Calu3 (cell line): ENCODE results near the gene SCUBE3. TPM values are rescaled to one million over a fixed set of nuclear protein-coding genes. Genes with fewer than 3 reads are reported as not detected.

ENCODE experiments used
- BruUV-seq: library from RNA; stranded (reverse); fragments of 400-500 nt; replicated peaks from 2 replicates; lab custom pipeline; 2021; lab: Mats Ljungman, UMichigan
- CTCF ChIA-PET: fragments of 300-600 bp; sonication (Branson Sonifier 250); formaldehyde crosslinking; loops from one replicate; lab custom pipeline; 2022; ENCODE audit warnings: antibody characterized with exemption; lab: Charles Lee
- DNase-seq: peaks from one replicate; pipeline ENCODE4 v3.0.0; 2022
- H3K27ac Mint-ChIP-seq: one replicate; pipeline ENCODE4 v1.8.0; 2022; ENCODE audit warnings: mixed read lengths; ENCODE audit not compliant: unreplicated experiment
- H3K27me3 Mint-ChIP-seq: one replicate; pipeline ENCODE4 v1.8.0; 2022; ENCODE audit warnings: mixed read lengths; ENCODE audit not compliant: unreplicated experiment
- H3K36me3 Mint-ChIP-seq: one replicate; pipeline ENCODE4 v1.8.0; 2022; ENCODE audit warnings: mild to moderate bottlenecking, moderate library complexity, mixed read lengths; ENCODE audit not compliant: insufficient read depth, unreplicated experiment
- H3K4me1 Mint-ChIP-seq: one replicate; pipeline ENCODE4 v1.8.0; 2022; ENCODE audit warnings: mild to moderate bottlenecking, low read depth, mixed read lengths; ENCODE audit not compliant: unreplicated experiment
- H3K4me3 Mint-ChIP-seq: one replicate; pipeline ENCODE4 v1.8.0; 2022; ENCODE audit warnings: mild to moderate bottlenecking, low read depth, moderate library complexity, mixed read lengths; ENCODE audit not compliant: unreplicated experiment
- H3K9me3 Mint-ChIP-seq: one replicate; pipeline ENCODE4 v1.8.0; 2022; ENCODE audit warnings: low read depth, mixed read lengths; ENCODE audit not compliant: unreplicated experiment
- intact Hi-C: fragments of 100-400 bp; cut with micrococcal nuclease; formaldehyde crosslinking; loops from one replicate; pipeline ENCODE4 v1.10.0; 2022; ENCODE audit not compliant: unreplicated experiment
- total RNA-seq: library from RNA; stranded (reverse); gene quantifications from 2 replicates; pipeline ENCODE4 v1.2.3, GENCODE V29; 2022
- TF ChIP-seq, protein P1 (sequence below): fragments of 200-600 bp; IDR thresholded peaks from one replicate; pipeline ENCODE4 v1.8.0; 2022; ENCODE audit warnings: antibody characterized with exemption; ENCODE audit not compliant: unreplicated experiment

Gene SCUBE3
- total RNA-seq, 1 experiment from 2014 or later = 0.47 TPM

DNA sequence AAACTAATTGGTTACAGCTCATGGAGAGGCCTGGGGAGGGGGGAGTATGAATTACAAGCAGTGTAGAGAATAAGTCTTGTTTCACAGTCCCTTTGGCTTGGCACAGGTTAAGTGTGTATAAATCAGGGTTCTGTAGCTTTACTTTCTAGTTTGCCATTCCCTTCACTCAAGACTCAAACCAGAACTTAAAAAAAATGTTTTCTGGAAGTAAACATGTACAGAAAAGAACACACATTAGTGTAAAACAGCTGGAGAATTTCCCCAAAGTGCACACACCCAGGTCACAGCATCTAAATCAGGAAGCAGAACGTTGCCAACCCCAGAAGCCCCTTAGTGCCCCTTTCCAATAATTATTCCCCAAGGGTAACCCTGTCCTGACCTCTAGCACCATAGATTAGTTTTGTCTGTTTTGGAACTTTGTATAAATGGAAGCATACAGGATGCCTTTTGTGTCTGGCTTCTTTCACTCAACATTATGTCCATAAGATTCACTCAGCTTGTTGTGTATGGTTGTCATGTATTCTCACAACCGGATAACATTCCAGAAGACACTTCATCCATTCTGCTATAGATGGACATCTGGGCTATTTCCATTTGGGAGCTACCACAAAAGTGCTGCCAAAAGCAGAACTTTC, 33.7 kb upstream of the SCUBE3 start:
- H3K27me3 Mint-ChIP-seq = no peaks in the 10 kb centered on the region
- CTCF ChIA-PET = interaction anchor here (0.8 kb wide), 1 partner anchor 14 kb away, joined by 3 read pairs; no protein-coding TSS in a partner anchor
- no peak for DNase-seq
- intact Hi-C loops = no loop called here
- H3K4me1 Mint-ChIP-seq = peaks cover 48% of the 10 kb centered on the region
- H3K36me3 Mint-ChIP-seq = peaks cover 11% of the 10 kb centered on the region
- H3K9me3 Mint-ChIP-seq = no peaks in the 10 kb centered on the region
- H3K4me3 Mint-ChIP-seq = no peak overlapping the region
- H3K27ac Mint-ChIP-seq = no peak overlapping the region
- TF ChIP-seq, protein P1, sequence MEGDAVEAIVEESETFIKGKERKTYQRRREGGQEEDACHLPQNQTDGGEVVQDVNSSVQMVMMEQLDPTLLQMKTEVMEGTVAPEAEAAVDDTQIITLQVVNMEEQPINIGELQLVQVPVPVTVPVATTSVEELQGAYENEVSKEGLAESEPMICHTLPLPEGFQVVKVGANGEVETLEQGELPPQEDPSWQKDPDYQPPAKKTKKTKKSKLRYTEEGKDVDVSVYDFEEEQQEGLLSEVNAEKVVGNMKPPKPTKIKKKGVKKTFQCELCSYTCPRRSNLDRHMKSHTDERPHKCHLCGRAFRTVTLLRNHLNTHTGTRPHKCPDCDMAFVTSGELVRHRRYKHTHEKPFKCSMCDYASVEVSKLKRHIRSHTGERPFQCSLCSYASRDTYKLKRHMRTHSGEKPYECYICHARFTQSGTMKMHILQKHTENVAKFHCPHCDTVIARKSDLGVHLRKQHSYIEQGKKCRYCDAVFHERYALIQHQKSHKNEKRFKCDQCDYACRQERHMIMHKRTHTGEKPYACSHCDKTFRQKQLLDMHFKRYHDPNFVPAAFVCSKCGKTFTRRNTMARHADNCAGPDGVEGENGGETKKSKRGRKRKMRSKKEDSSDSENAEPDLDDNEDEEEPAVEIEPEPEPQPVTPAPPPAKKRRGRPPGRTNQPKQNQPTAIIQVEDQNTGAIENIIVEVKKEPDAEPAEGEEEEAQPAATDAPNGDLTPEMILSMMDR = no peak
- no TSS peak for BruUV-seq

DNA sequence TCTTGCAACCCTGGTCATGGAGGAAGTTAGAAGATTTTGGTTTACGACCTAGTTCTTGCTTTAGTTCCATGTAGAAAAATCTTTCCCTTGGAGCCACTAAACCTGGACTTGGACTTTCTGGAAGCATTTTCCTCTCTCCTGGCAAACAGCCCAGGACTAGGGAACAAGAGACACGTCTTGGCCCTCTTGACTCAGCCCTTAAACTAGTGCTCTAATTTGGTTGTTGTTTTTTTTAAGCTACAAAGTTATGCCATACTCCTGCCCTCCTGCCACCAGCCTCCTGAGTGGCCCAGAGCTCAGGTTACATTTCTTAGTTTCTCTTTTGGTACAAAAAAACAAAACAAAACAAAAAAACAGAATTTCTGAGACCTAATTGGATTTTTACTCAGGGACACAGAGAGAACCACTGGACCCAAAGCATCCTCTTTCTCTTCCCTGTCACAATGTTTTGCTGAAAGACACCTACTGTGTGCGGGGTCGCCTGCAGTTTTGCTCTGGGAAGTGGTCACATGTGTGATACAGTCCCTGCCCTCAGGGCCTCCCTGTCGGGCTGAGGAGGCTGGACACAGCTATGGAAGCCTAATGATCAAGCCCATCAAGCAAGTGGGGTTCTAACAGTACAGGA, 32.3 kb upstream of the SCUBE3 start:
- Mint-ChIP-seq H3K36me3 (peaks cover 11% of the 10 kb centered on the region), H3K9me3 (no peaks in the 10 kb centered on the region), H3K27me3 (no peaks in the 10 kb centered on the region), H3K4me1 (peaks cover 60% of the 10 kb centered on the region), H3K27ac (peak overlapping the region; percentile 23), H3K4me3 (peak overlapping the region; percentile 47)
- intact Hi-C loops = no loop called here
- CTCF ChIA-PET = interaction anchor here (0.7 to 1.6 kb wide), 7 partner anchors 9 to 59 kb away, joined by 3 to 6 read pairs (median 4); no protein-coding TSS in a partner anchor
- TF ChIP-seq, protein P1 = no peak
- no TSS peak for BruUV-seq
- DNase-seq = no peak

DNA sequence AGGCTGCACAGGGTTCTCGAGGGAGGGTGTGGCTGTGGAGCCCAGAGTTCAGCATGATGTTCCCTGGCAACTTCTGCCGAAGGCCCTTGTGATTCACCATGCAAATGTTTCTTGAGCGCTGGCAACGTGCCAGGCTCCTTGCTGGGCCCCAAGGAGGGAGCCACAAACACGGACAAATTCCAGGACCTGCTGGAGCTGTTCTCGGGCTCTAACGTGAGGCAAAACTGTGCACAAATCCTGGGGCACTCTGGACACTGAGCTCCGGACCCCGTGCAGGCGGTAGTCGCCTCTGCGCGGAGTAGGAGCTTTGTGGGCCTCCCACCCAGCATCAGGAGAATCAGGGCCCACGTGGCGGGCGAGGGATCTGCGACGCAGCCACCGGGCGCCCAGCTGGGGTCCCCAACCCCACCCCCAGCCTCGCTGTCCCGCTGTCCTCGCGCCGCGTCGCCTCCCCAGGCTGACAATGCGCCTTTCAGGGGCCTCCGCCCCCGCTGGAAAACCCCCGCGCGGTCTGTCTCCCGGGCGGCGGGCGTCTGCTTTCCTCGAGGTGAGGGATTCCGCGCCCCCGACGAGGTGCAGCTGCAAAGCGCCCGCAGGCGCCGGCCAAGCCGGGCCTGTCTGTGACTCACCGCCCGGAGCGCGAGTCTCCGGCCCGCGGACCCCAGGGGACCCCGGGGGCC, 31.7 kb upstream of the SCUBE3 start:
- Mint-ChIP-seq H3K4me1 (peaks cover 60% of the 10 kb centered on the region), H3K27ac (peak overlapping the region; percentile 23), H3K9me3 (no peaks in the 10 kb centered on the region), H3K36me3 (peaks cover 11% of the 10 kb centered on the region), H3K27me3 (no peaks in the 10 kb centered on the region), H3K4me3 (peak overlapping the region; percentile 47)
- DNase-seq = peak; percentile 85
- intact Hi-C loops = no loop called here
- TF ChIP-seq, protein P1 = no peak
- BruUV-seq = no TSS peak
- CTCF ChIA-PET = interaction anchor here (0.7 to 1.6 kb wide), 7 partner anchors 9 to 59 kb away, joined by 3 to 6 read pairs (median 4); no protein-coding TSS in a partner anchor

DNA sequence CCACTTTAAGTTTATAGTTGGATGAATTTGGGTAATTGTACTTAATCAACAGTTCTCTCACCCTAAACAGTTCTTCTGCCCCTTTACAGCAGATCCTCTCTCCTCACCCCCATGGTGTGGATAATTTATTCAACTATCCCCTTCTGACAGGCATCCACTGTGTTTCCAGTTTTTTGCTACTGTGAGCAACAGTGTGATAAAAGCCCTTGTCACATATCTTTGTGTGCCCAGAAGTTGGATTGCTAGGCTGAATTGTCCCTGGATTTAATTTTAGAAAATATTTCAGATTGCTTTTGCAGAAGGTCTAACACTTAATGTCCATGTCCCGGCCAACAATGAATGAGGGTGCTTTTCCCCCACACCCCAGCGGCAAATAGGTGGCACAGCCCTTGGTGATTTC, 30.5 kb upstream of the SCUBE3 start:
- CTCF ChIA-PET = no interaction called here
- peak overlapping the region; percentile 20 for H3K4me3 Mint-ChIP-seq
- TF ChIP-seq, protein P1 = no peak
- H3K27me3 Mint-ChIP-seq = no peaks in the 10 kb centered on the region
- no peaks in the 10 kb centered on the region for H3K9me3 Mint-ChIP-seq
- H3K4me1 Mint-ChIP-seq = peaks cover 60% of the 10 kb centered on the region
- BruUV-seq = no TSS peak
- intact Hi-C loops = no loop called here
- peak overlapping the region; percentile 18 for H3K27ac Mint-ChIP-seq
- DNase-seq = no peak
- peaks cover 11% of the 10 kb centered on the region for H3K36me3 Mint-ChIP-seq
